ENCODE results near the gene FNBP1. TPM values are rescaled to one million over a fixed set of nuclear protein-coding genes. Genes with fewer than 3 reads are reported as not detected.
A peak's percentile ranks its signal among the peaks of the same experiment; 100 is the strongest.

Gene FNBP1
- total RNA-seq, 2 donors from 2014 or later, result 71.5 to 80.3 TPM

GRCh38 chr9:130054325-130054786 is 11.4 kb upstream of the FNBP1 start:
- no peak for ATAC-seq (ENCODE audit: insufficient number of reproducible peaks, low FRiP score, low read depth)
- TF ChIP-seq, protein P1, sequence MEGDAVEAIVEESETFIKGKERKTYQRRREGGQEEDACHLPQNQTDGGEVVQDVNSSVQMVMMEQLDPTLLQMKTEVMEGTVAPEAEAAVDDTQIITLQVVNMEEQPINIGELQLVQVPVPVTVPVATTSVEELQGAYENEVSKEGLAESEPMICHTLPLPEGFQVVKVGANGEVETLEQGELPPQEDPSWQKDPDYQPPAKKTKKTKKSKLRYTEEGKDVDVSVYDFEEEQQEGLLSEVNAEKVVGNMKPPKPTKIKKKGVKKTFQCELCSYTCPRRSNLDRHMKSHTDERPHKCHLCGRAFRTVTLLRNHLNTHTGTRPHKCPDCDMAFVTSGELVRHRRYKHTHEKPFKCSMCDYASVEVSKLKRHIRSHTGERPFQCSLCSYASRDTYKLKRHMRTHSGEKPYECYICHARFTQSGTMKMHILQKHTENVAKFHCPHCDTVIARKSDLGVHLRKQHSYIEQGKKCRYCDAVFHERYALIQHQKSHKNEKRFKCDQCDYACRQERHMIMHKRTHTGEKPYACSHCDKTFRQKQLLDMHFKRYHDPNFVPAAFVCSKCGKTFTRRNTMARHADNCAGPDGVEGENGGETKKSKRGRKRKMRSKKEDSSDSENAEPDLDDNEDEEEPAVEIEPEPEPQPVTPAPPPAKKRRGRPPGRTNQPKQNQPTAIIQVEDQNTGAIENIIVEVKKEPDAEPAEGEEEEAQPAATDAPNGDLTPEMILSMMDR (IDR thresholded peaks at IDR 0.05), result no peak
- Histone ChIP-seq H3K36me3 (no peaks in the 10 kb centered on the region), H3K27me3 (replicated peaks; ENCODE audit: insufficient read depth) (no peaks in the 10 kb centered on the region), H3K4me1 (ENCODE audit: control insufficient read depth in 1 of 2, low read depth in 2 of 2) (peaks cover 19 to 32% of the 10 kb centered on the region in 2 donors), H3K27ac (peak overlapping the region; percentile 93), H3K9me3 (no peaks in the 10 kb centered on the region), H3K4me3 (peak overlapping the region; percentile 97)
- no peak for DNase-seq (ENCODE audit: low spot score)

- Histone ChIP-seq H3K36me3 (no peaks in the 10 kb centered on the region), H3K9me3 (no peaks in the 10 kb centered on the region), H3K4me3 (peak within 1 kb of the TSS; percentile 97), H3K27ac (peak within 1 kb of the TSS; percentile 93), H3K4me1 (ENCODE audit: control insufficient read depth in 1 of 2, low read depth in 2 of 2) (peaks cover 19 to 32% of the 10 kb centered on the region in 2 donors), H3K27me3 (replicated peaks; ENCODE audit: insufficient read depth) (no peaks in the 10 kb centered on the region)
- ATAC-seq (ENCODE audit: insufficient number of reproducible peaks, low FRiP score, low read depth) (peak; percentile 62), DNase-seq (ENCODE audit: low spot score) (no peak)
- TF ChIP-seq, protein P1 (IDR thresholded peaks at IDR 0.05), result no peak
Observed at GRCh38 chr9:130053504-130054324, 10.7 kb upstream of the FNBP1 start, which contains the start of gene GPR107. Gene GPR107 (plus strand): TSS chr9:130053906. CDS start chr9:130053933, 27 bp downstream.

GRCh38 chr9:130053109-130053503 is 10.1 kb upstream of the FNBP1 start:
- Histone ChIP-seq H3K9me3 (no peaks in the 10 kb centered on the region), H3K27me3 (replicated peaks; ENCODE audit: insufficient read depth) (no peaks in the 10 kb centered on the region), H3K36me3 (no peaks in the 10 kb centered on the region), H3K27ac (peak overlapping the region; percentile 93), H3K4me3 (peak overlapping the region; percentile 97), H3K4me1 (ENCODE audit: control insufficient read depth in 1 of 2, low read depth in 2 of 2) (peaks cover 19 to 32% of the 10 kb centered on the region in 2 donors)
- no peak for ATAC-seq (ENCODE audit: insufficient number of reproducible peaks, low FRiP score, low read depth)
- no peak for DNase-seq (ENCODE audit: low spot score)
- TF ChIP-seq, protein P1 (IDR thresholded peaks at IDR 0.05), result no peak

- DNase-seq (ENCODE audit: low spot score) (no peak), ATAC-seq (ENCODE audit: insufficient number of reproducible peaks, low FRiP score, low read depth) (no peak)
- no peak overlapping the region for H3K4me3 ChIP-seq
- no peaks in the 10 kb centered on the region for H3K27me3 ChIP-seq (replicated peaks; ENCODE audit: insufficient read depth)
- peaks cover 19 to 28% of the 10 kb centered on the region in 2 donors for H3K4me1 ChIP-seq (ENCODE audit: control insufficient read depth in 1 of 2, low read depth in 2 of 2)
- H3K9me3 ChIP-seq, result no peaks in the 10 kb centered on the region
- H3K36me3 ChIP-seq, result no peaks in the 10 kb centered on the region
- TF ChIP-seq, protein P1 (IDR thresholded peaks at IDR 0.05), result no peak
- H3K27ac ChIP-seq, result no peak overlapping the region
Observed at GRCh38 chr9:130051855-130052254, 8.9 kb upstream of the FNBP1 start.

GRCh38 chr9:130050462-130050861 is 7.5 kb upstream of the FNBP1 start:
- H3K36me3 ChIP-seq, result no peaks in the 10 kb centered on the region
- H3K4me1 ChIP-seq (ENCODE audit: control insufficient read depth in 1 of 2, low read depth in 2 of 2), result peaks cover 19 to 24% of the 10 kb centered on the region in 2 donors
- TF ChIP-seq, protein P1 (IDR thresholded peaks at IDR 0.05), result no peak
- DNase-seq (ENCODE audit: low spot score) (no peak), ATAC-seq (ENCODE audit: insufficient number of reproducible peaks, low FRiP score, low read depth) (no peak)
- H3K27ac ChIP-seq, result no peak overlapping the region
- no peak overlapping the region for H3K4me3 ChIP-seq
- H3K27me3 ChIP-seq (replicated peaks; ENCODE audit: insufficient read depth), result no peaks in the 10 kb centered on the region
- no peaks in the 10 kb centered on the region for H3K9me3 ChIP-seq

Measured in thoracic aorta (tissue), 2 donors.